Suprapubic skin (tissue), 4 donors: ENCODE results near the gene IGSF22.
"Not testable (repeated sequence)": the region's sequence is repeated elsewhere in the genome, so short reads cannot be mapped to it uniquely, and the experiment has no call there.

Experiments
- EP300 ChIP-seq: sonication (generic); formaldehyde crosslinking; IDR thresholded peaks from one replicate; pipeline ENCODE4 v1.6.1; 2017; ENCODE audit warnings: antibody characterized with exemption
- POLR2A ChIP-seq, 2 donors: fragments of 450-650 bp; IDR thresholded peaks; one replicate each; pipeline ENCODE4 v1.6.1; 2017; ENCODE audit warnings: antibody characterized with exemption in 2 of 2, mild to moderate bottlenecking in 2 of 2, moderate library complexity in 2 of 2
- POLR2AphosphoS5 ChIP-seq, 3 donors: sonication (generic); formaldehyde crosslinking; IDR thresholded peaks; one replicate each; pipeline ENCODE4 v1.6.1; 2017; ENCODE audit warnings: antibody characterized with exemption in 3 of 3
- TF ChIP-seq, protein P1 (sequence below), 2 donors: fragments of 200-600 bp in 1 of 2; fragments of 450-650 bp in 1 of 2; sonication (generic) in 1 of 2; IDR thresholded peaks; one replicate each; pipeline ENCODE4 v1.5.1; 2016 to 2019; ENCODE audit warnings: antibody characterized with exemption in 2 of 2, mild to moderate bottlenecking in 1 of 2, moderate library complexity in 1 of 2

DNA sequence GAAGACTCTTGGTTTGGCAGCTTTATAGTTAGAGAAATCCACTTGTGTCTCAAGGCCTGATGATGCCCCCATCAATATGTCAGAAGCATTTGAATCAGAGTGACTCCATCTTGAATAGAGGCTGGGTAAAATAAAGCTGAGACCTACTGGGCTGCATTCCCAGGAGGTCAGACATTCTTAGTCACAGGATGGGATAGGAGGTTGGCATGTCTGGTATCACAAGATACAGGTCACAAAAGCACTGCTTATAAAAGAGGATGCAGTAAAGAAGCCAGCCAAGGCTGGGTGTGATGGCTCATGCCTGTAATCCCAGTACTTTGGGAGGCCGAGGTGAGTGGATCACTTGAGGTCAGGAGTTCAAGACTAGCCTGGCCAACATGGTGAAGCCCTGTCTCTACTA, 44.0 kb downstream of the IGSF22 start:
- TF ChIP-seq, protein P1, sequence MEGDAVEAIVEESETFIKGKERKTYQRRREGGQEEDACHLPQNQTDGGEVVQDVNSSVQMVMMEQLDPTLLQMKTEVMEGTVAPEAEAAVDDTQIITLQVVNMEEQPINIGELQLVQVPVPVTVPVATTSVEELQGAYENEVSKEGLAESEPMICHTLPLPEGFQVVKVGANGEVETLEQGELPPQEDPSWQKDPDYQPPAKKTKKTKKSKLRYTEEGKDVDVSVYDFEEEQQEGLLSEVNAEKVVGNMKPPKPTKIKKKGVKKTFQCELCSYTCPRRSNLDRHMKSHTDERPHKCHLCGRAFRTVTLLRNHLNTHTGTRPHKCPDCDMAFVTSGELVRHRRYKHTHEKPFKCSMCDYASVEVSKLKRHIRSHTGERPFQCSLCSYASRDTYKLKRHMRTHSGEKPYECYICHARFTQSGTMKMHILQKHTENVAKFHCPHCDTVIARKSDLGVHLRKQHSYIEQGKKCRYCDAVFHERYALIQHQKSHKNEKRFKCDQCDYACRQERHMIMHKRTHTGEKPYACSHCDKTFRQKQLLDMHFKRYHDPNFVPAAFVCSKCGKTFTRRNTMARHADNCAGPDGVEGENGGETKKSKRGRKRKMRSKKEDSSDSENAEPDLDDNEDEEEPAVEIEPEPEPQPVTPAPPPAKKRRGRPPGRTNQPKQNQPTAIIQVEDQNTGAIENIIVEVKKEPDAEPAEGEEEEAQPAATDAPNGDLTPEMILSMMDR (IDR thresholded peaks at IDR 0.05) = not testable (repeated sequence)
- not testable (repeated sequence) for TF ChIP-seq POLR2AphosphoS5 (IDR thresholded peaks at IDR 0.05); POLR2A (IDR thresholded peaks at IDR 0.05); EP300
